ENCODE results near the gene OXCT2.

Gene OXCT2

DNA sequence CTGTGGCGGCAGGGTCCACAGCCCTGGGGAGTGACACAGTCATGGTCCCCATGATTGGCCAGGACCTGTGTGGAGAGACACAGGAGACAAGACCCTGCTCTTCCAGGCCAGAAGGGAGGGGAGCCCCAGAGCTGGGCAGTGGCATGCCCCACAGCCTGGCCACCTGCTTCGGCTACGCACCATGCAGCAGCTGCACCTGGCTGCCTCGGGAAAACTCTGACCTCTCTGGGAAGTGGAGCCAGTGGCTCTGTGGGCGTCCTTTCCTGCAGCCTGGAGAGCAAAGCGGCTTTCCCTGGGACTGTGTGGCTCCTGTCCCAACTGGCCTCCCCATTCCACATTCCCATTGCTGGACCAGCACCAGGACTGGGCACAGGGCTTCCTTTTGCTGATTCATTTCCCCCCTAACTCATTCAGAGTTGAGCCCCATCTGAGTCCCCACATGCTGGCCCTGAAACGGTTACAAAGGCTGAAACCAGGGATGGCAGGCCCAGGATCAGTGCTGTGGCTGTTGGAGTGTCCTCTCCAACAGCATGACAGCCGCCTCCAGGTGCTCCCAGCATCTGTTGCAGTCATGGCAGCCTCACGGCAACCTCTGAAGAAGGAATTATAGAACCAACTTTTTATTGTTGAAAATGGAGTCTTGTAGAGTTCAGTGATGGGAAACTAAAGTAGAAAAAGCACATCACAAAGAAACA lies 15.0 kb downstream of the OXCT2 start:
- TF ChIP-seq, protein P1, sequence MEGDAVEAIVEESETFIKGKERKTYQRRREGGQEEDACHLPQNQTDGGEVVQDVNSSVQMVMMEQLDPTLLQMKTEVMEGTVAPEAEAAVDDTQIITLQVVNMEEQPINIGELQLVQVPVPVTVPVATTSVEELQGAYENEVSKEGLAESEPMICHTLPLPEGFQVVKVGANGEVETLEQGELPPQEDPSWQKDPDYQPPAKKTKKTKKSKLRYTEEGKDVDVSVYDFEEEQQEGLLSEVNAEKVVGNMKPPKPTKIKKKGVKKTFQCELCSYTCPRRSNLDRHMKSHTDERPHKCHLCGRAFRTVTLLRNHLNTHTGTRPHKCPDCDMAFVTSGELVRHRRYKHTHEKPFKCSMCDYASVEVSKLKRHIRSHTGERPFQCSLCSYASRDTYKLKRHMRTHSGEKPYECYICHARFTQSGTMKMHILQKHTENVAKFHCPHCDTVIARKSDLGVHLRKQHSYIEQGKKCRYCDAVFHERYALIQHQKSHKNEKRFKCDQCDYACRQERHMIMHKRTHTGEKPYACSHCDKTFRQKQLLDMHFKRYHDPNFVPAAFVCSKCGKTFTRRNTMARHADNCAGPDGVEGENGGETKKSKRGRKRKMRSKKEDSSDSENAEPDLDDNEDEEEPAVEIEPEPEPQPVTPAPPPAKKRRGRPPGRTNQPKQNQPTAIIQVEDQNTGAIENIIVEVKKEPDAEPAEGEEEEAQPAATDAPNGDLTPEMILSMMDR (conservative IDR thresholded peaks at IDR 0.05; ENCODE audit: low read length), result no peak
- DNase-seq (ENCODE audit: low read depth), result no peak
- H3K4me3 ChIP-seq (ENCODE audit: low read length), result no peak overlapping the region

DNA sequence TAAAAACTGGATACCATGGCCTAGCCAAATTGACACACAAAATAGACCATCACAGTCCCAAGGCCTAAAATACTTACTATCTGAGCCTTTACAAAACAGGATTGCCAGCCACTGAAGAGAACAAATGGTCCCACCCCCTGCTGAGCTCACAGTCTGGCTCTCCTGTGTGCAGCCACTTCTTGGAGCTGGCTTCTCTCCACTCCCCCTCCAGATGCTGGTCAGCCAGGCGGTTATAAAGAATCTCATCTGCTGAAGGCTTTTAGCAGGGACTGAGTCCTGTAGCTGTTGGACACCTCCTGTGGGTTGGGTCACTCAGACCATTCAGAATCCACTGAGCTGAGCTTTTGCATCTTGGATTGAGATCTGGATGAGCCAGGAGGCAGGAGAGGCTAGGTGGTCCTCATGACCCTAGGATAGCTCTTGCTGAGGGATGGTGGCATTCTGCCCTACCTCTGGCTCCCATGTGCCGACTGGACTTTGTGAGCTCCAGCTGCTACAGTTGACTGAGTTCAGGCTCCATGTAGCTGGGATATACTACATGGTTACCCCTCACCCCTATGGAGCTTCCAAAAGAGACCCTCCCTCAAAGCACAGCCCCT lies 16.1 kb downstream of the OXCT2 start:
- no peak overlapping the region for H3K4me3 ChIP-seq (ENCODE audit: low read length)
- no peak for DNase-seq (ENCODE audit: low read depth)
- TF ChIP-seq, protein P1 (conservative IDR thresholded peaks at IDR 0.05; ENCODE audit: low read length), result no peak

DNA sequence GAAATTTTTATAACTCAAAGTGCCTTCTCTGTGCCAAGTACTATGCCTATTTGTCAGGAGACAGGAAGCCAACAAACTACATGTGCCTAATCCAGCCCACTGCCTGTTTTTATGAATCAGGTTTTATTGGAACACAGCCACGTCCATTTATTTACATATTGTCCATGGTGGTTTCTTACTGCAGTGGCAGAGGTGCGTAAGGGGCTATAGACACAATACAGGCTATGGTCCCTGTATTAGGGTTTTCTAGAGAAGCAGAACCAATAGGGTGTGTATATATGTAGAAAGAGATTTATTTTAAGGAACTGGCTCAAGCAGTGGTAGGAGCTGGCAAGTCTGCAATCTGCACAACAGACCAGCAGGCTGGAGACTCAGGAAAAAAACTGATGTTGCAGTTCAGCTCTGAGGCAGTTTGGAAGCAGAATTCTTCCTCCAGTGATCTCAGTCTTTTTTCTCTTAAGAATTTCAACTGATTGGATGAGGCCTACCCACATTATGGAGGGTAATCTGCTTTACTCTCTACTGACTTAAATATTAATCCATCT lies 17.1 kb downstream of the OXCT2 start:
- H3K4me3 ChIP-seq (ENCODE audit: low read length), result no peak overlapping the region
- TF ChIP-seq, protein P1 (conservative IDR thresholded peaks at IDR 0.05; ENCODE audit: low read length), result no peak
- DNase-seq (ENCODE audit: low read depth), result no peak

DNA sequence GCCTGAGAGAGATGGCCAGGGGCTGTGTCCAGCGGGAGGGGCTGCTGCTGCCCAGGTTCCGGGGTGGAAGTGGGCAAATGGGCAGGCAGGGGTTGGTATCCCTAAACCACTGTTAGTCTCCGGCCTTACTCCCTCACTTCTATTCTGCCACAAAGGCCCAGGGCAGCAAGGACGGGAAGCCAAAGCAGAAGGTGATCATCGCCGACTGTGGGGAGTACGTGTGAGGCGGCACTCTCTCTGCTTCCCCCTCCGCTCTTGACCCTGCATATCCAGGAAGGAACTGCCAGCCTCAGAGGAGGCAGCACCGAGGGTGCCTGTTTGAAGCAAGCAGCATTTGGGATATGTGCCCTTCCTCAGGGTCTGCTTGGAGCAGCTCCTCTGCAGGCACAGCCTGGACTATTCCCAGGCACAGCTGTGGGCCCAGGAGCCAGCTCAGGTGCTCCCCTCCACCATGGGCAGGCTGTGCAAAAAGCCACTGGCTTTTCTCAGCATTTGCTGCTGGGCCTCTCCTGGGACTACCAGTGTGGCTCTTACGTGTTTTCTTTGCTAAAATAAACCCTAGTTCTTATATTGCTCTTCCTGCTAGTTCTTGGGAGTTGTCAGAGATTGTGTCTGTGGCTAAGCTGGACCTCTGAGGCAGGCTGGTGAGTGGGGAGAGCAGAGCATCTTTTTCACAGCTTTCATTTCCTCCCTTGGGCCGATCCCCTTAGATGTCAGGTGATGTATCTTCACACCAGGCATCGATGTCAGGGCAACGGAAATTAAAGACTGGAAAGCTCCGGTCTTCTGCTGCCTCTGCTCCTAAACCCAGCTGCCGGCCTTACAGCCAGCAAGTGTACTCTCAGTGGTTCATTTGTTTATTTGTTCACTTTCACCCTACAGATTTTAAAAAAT lies 17.8 kb downstream of the OXCT2 start:
- H3K4me3 ChIP-seq (ENCODE audit: low read length), result no peak overlapping the region
- TF ChIP-seq, protein P1 (conservative IDR thresholded peaks at IDR 0.05; ENCODE audit: low read length), result no peak
- no peak for DNase-seq (ENCODE audit: low read depth)

DNA sequence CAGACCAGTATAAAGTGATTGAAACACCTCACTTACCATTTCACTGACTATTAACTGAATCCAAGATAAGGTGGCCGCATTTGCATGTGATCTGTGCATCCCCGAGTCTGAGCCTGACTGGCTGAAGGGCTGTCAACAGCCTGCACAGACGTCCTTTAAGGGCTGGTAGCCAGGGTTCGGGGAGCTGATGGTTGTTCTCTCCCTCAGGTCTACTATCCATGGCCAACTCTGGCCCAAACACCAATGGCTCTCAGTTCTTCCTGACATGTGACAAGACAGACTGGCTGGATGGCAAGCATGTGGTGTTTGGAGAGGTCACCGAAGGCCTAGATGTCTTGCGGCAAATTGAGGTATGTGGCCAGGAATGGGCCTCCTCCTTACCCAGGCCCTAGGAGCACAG lies 18.4 kb downstream of the OXCT2 start:
- TF ChIP-seq, protein P1 (conservative IDR thresholded peaks at IDR 0.05; ENCODE audit: low read length), result no peak
- H3K4me3 ChIP-seq (ENCODE audit: low read length), result no peak overlapping the region

DNA sequence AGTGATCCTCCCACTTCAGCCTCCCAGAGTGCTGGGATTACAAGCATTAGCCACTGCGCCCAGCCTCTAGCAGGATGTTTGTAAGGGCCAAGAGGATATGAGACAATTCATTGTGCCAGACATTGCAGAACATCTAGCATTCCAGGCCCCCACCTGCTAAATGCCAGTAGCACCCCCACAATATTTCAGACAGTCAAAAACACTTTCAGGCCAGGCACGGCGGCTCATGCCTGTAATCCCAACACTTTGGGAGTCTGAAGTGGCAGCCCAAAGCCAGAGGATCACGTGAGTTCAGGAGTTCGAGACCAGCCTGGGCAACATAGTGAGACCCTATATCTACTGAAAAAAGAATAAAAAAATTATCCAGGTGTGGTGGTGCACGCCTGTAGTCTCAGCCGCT lies 19.6 kb downstream of the OXCT2 start:
- no peak overlapping the region for H3K4me3 ChIP-seq (ENCODE audit: low read length)
- TF ChIP-seq, protein P1 (conservative IDR thresholded peaks at IDR 0.05; ENCODE audit: low read length), result no peak
- DNase-seq (ENCODE audit: low read depth), result no peak

More for the DNA sequence above, 18.4 kb downstream of the OXCT2 start:
- no peak for DNase-seq (ENCODE audit: low read depth)

All from AG10803 (cell line).